ENCODE data around the gene ZNF629.

DNA sequence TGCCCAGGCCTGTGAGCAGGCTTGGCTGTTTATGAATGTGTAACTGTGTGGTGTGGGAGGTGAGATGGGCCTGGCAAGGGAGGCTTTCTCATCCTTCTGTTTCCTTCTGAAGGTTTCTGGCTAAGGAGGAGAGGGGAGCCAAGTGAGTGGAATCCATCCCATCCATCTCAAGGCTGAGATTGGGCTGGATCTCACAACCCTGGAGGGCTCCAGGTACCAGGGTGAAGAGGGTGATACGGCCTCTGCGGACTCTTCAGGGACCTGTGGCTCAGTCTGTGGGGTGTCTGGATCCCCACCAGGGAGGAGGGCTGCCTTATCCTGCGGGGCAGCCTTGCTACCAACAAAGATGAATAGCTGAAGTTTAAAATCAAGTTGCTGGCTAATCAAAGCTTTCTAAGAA, 7.0 kb downstream of the ZNF629 start:
- TF ChIP-seq, protein P1, sequence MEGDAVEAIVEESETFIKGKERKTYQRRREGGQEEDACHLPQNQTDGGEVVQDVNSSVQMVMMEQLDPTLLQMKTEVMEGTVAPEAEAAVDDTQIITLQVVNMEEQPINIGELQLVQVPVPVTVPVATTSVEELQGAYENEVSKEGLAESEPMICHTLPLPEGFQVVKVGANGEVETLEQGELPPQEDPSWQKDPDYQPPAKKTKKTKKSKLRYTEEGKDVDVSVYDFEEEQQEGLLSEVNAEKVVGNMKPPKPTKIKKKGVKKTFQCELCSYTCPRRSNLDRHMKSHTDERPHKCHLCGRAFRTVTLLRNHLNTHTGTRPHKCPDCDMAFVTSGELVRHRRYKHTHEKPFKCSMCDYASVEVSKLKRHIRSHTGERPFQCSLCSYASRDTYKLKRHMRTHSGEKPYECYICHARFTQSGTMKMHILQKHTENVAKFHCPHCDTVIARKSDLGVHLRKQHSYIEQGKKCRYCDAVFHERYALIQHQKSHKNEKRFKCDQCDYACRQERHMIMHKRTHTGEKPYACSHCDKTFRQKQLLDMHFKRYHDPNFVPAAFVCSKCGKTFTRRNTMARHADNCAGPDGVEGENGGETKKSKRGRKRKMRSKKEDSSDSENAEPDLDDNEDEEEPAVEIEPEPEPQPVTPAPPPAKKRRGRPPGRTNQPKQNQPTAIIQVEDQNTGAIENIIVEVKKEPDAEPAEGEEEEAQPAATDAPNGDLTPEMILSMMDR (IDR thresholded peaks at IDR 0.05; ENCODE audit: poor library complexity, severe bottlenecking): no peak
- TF ChIP-seq POLR2AphosphoS5 (IDR thresholded peaks at IDR 0.05): no peak
